ENCODE measurements around the gene CALML3.

CALML3 gene

GRCh38 chr10:5561704-5562645 is 37.2 kb downstream of the CALML3 start:
- H3K4me3 ChIP-seq (ENCODE audit: low read length): no peak overlapping the region
- TF ChIP-seq ZNF274 (IDR thresholded peaks at IDR 0.05; ENCODE audit: low read depth, low read length): no peak

- H3K4me3 ChIP-seq (ENCODE audit: low read length): no peak overlapping the region
- no peak for TF ChIP-seq ZNF274 (IDR thresholded peaks at IDR 0.05; ENCODE audit: low read depth, low read length)
Measured at GRCh38 chr10:5563321-5563961, 38.7 kb downstream of the CALML3 start.

- H3K4me3 ChIP-seq (ENCODE audit: low read length): no peak overlapping the region
- no peak for TF ChIP-seq ZNF274 (IDR thresholded peaks at IDR 0.05; ENCODE audit: low read depth, low read length)
Measured at GRCh38 chr10:5563991-5564536, 39.3 kb downstream of the CALML3 start.

GRCh38 chr10:5564537-5565204 is 39.9 kb downstream of the CALML3 start:
- TF ChIP-seq ZNF274 (IDR thresholded peaks at IDR 0.05; ENCODE audit: low read depth, low read length): no peak
- H3K4me3 ChIP-seq (ENCODE audit: low read length): no peak overlapping the region

GRCh38 chr10:5565205-5565545 is 40.4 kb downstream of the CALML3 start:
- no peak overlapping the region for H3K4me3 ChIP-seq (ENCODE audit: low read length)
- no peak for TF ChIP-seq ZNF274 (IDR thresholded peaks at IDR 0.05; ENCODE audit: low read depth, low read length)

- TF ChIP-seq ZNF274 (IDR thresholded peaks at IDR 0.05; ENCODE audit: low read depth, low read length): no peak
- no peak overlapping the region for H3K4me3 ChIP-seq (ENCODE audit: low read length)
Measured at GRCh38 chr10:5565671-5566581, 41.2 kb downstream of the CALML3 start.

- TF ChIP-seq ZNF274 (IDR thresholded peaks at IDR 0.05; ENCODE audit: low read depth, low read length): no peak
- H3K4me3 ChIP-seq (ENCODE audit: low read length): no peak overlapping the region
Measured at GRCh38 chr10:5566614-5567013, 41.9 kb downstream of the CALML3 start.

GRCh38 chr10:5567477-5567876 is 42.7 kb downstream of the CALML3 start:
- TF ChIP-seq ZNF274 (IDR thresholded peaks at IDR 0.05; ENCODE audit: low read depth, low read length): no peak
- no peak overlapping the region for H3K4me3 ChIP-seq (ENCODE audit: low read length)

GRCh38 chr10:5568984-5569383 is 44.2 kb downstream of the CALML3 start:
- H3K4me3 ChIP-seq (ENCODE audit: low read length): no peak overlapping the region

GRCh38 chr10:5569568-5569967 is 44.8 kb downstream of the CALML3 start:
- TF ChIP-seq ZNF274 (IDR thresholded peaks at IDR 0.05; ENCODE audit: low read depth, low read length): no peak
- no peak overlapping the region for H3K4me3 ChIP-seq (ENCODE audit: low read length)

More at GRCh38 chr10:5568984-5569383, 44.2 kb downstream of the CALML3 start:
- TF ChIP-seq ZNF274 (IDR thresholded peaks at IDR 0.05; ENCODE audit: low read depth, low read length): no peak

GRCh38 chr10:5570007-5570655 is 45.4 kb downstream of the CALML3 start:
- H3K4me3 ChIP-seq (ENCODE audit: low read length): no peak overlapping the region
- no peak for TF ChIP-seq ZNF274 (IDR thresholded peaks at IDR 0.05; ENCODE audit: low read depth, low read length)

GRCh38 chr10:5570979-5571810 is 46.4 kb downstream of the CALML3 start:
- no peak for TF ChIP-seq ZNF274 (IDR thresholded peaks at IDR 0.05; ENCODE audit: low read depth, low read length)
- H3K4me3 ChIP-seq (ENCODE audit: low read length): no peak overlapping the region

Measured in GM08714 (cell line).